Measurements from ENCODE around the gene DMKN.

DMKN gene

DNA sequence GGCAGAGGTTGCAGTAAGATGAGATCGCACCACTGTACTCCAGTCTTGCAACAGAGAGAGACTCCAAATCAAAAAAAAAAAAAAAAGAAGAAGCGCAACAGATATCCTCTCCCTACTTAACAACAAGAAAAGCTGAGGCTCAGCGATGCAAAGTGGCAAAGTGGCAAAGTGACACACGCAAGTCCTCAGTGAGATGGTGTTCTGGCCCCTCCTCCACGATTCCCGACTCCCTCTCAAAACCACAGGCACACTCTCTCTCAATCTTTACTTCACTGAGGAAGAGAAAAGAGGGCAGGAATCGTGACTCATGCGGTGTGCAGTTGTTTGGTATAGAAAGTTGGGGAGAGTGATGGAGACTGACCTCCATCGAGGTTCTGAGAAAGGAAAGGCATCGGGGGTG, 52.8 kb downstream of the DMKN start:
- DNase-seq = no peak

DNA sequence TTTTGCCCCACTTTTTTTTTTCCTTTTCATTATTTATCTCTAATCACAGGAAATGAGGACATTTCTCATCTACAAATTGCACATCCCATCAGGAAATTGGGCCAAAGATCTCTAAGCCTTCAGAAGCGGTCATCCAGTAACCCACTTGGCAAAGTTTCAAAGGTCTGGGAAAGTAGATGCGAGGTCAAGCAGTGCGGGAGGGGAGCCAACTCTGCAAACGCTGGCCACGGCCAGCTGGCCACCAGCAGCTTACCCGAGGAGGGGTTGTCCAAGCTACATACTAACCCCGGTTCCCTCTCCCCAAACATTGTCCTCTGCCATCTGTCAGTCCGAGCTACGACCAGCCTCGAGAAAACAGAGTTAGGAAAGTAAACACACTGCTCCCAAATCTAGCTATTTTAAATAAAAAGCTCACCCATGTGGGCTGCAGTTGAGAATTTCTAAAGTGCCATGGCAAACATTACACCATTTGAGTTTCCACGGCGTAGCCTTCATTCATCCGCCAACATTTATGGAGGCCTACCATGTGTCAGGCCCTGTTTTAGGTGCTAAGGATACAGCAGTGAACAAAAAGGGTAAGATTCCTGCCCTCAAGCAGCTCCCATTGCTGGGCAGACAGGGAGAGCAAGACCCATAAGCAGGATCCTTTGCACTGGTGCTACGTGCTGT, 53.9 kb downstream of the DMKN start:
- no peak for DNase-seq

DNA sequence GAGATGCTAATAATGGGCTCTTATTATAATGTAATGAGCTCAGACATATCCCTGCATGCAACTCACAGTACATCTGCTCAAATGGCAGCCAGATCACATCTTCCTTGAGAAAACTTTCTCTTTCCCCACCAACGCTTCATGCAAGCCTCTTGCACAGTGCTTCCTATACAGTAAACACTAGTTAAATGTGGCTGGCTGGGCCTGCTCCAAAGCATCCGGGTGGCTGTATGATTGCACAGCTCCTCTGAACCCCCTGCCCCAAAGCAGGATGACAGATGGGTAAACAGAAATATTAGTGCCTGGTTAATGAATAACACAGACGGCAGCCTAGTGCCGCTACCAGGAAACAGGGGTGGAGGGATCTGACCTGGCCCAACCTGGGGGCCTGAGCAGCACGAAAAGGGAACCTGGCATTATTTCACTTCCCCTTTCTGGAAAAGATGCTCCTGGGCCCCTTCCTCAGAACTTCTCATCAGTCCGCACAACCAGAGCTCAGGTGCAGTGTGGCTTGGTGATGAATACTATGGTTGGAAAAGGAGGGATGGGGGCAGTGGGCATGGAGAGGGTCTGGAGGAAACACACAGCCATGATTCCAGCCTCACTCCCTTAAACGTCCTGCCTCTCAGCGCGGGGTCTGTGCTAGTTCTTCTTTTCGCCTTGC, 54.6 kb downstream of the DMKN start:
- DNase-seq = no peak

DNA sequence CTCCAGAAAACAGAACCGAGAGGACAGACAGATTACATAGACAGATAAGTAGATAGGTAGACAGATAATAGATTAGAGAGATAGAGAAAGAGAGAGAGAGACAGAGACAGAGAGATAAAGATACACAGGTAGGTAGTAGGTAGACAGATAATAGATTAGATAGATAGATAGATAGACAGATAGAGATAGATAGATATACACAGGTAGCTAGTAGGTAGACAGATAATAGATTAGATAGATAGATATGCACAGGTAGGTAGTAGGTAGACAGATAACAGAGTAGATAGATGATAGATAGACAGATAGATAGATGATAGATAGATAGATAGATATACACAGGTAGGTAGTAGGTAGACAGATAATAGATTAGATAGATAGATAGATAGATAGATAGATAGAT, 55.3 kb downstream of the DMKN start:
- no peak for DNase-seq

DNA sequence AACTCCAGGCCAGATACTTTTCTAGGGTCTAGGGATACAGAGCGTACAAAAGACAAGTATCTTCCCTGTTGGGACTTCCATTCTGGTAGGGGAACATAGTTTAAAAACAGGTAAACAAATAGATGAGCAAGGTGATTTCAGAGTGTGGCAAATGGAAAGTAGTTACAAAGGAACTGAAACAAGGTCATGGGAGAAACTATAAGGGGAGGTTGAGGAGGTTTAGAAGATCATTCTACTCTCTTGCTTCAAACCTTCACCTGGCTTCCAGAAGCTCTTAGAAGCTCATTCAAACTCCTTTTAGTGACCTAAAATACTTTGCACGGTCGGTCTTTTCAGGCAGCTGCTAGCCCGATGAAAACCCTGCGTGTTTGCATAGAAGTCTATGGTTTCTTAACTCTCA, 56.3 kb downstream of the DMKN start:
- DNase-seq = no peak

DNA sequence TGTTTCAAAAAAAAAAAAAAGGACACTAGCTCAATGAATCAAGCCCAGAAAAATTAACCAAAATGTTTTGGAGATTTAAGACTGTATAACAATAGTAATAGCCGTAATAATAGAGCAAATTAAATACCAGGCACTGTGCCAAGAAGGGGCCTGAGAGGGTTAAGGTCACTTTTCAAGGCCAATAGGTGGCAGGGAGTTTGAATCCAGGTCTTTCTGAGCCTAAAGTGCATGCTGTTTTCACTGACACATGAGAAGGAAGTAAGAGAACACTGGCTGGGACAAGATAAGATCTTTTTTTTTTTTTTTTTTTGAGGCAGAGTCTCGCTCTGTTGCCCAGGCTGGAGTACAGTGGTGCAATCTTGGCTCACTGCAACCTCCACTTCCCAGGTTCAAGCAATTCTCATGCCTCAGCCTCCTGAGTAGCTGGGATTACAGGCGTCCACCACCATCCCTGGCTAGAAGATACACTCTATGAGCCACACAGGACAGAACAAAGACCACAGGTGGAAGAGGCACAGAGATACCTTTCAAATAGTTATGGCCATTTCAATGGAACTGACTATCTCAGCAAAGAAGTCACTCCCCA, 57.7 kb downstream of the DMKN start:
- DNase-seq = no peak

DNA sequence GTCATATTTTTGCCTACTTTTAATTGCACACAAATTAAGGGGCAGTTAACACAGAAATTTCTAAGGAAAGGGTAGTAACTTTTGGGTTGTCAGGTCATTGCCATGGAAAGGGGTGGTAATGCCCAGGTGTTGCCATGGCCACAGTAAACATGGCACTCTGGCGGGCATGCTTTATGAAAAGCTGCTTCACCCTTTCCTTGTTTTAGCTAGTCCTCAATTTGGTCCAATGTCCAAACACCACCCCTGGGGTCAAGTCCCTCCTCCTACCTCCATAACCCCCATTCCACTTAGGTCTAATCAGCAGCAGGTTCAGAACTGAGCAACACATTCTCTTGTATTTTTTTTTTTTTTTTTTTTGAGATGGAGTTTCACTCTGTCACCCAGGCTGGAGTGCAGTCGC, 58.8 kb downstream of the DMKN start:
- DNase-seq = no peak

DNA sequence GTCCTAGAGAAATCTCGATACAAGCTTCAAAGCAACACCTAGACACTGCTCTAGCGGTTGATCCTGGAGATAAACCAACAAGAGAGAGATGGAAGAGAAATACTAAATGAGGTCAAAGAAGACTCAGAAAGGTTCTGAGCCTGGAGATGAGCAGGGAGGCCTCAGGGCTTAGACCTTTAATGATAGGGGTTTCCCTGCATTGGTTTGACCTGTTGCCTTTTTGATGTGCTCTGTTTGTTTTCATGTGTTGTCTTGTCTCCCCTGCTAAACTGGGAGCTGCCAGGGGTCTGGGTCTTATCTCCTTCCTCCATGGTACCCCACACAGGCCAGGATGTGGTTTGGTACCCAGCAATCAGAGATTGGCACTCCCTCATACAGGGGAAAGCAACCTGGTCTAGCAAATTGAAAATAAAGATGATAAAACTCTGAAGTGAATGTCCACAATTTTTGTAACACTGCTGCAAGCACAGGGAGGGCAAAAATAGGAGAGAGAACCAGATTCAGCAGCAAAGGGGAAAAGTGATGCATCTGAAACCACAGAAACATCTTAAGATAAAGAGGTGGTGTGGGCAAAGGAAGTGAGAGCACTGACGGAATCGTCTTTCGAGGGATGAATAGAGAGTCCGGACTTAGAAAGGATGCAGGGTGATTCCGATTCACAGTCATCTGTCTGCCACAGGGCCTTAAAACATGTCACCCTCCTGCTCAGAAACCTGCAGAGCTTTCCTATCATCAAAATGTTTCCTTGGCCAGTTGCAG, 61.9 kb downstream of the DMKN start:
- DNase-seq = no peak

DNA sequence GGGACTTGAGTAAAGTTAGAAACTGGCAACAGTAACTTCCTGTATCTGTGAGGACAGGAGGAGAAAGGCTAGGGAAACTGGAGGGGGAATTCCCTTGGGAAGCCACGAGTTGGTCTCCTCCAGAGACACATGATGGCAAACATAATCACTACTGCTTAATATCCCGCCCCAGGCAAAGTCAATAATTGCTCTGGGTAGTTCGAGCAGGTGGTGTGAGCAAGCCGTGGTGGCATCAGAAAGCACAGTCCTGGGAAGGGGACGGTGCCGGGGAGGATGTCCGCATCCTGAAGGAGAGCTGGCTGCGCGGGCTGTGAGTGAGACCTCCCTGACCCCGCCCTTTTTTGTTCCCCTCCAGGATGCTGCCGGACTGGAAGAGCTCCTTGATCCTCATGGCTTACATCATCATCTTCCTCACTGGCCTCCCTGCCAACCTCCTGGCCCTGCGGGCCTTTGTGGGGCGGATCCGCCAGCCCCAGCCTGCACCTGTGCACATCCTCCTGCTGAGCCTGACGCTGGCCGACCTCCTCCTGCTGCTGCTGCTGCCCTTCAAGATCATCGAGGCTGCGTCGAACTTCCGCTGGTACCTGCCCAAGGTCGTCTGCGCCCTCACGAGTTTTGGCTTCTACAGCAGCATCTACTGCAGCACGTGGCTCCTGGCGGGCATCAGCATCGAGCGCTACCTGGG, 63.9 kb downstream of the DMKN start:
- peak; percentile 24 to 35 for DNase-seq

DNA sequence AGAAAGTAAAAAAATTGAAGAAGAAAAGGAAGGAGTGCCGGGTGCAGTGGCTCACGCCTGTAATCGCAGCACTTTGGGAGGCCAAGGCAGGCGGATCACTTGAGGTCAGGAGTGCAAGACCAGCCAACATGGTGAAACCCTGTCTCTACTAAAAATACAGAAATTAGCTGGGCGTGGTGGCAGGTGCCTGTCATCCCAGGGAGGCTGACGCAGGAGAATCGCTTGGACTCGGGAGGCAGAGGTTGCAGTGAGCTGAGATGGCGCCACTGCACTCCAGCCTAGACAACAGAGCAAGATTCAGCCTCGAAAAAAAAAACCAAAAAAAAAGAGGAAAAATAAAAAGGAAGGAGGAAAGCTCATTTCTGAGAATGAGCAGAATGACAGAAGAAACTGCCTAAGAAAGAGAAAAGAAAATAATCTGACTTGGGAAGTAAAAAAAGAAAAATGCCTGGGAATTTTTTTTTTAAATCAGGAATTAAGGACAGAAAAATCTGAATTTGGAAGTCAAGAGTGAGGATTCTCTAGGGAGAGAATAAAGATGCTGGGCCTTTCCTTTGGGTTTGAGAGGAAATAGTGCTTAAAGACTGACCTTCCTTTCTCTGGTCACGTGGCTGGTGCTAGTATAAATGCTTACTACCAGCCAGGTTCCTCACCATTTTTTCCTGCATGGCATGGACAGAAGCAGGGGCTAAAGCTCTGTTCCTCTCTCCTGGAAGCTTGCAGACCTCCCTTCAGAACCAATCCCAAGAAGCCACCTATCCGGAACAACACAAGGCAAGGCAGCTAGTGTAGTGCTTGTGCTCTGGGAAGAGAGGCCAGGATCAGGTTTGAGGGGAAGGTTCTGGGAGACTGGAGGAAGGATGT, 65.6 kb downstream of the DMKN start, which contains the start of gene FFAR2:
Gene FFAR2 (plus strand): TSS at position 652 of the 864 bp plus-strand sequence. CDS start 1,458 bp downstream, outside the sequence.
- DNase-seq = no peak

Data from SHP77 (cell line).